Body of pancreas (tissue), 4 donors: ENCODE results near the gene SPHK2. TPM values are rescaled to one million over a fixed set of nuclear protein-coding genes. Genes with fewer than 3 reads are reported as not detected.

Experiments
- ATAC-seq: fragments of 150-250 bp; one replicate; pipeline ENCODE4 v1.9.1; 2016
- DNase-seq, 4 donors: peaks; one replicate each; pipeline ENCODE4 v3.0.0-alpha.2; 2019
- H3K27ac ChIP-seq, 4 donors: fragments of 200-600 bp; sonication (generic); 1 replicate in 3 of 4; 2 replicates in 1 of 4; pipeline versions ENCODE4 v1.5.1 to v1.6.1; 2016 to 2019; ENCODE audit warnings: mild to moderate bottlenecking in 1 of 4, mixed read lengths in 1 of 4, moderate library complexity in 1 of 4
- H3K27me3 ChIP-seq, 2 donors: fragments of 200-600 bp; sonication (generic); one replicate each; pipeline ENCODE4 v1.6.0; 2016; ENCODE audit warnings: mild to moderate bottlenecking in 1 of 2
- H3K36me3 ChIP-seq, 2 donors: fragments of 200-600 bp; sonication (generic); replicated peaks in 1 of 2; 2 replicates each; pipeline ENCODE4 v1.5.1; 2016; ENCODE audit warnings: low read depth in 2 of 2; ENCODE audit not compliant: insufficient read depth in 1 of 2
- H3K4me1 ChIP-seq: fragments of 200-600 bp; sonication (generic); one replicate; pipeline ENCODE4 v1.6.0; 2016
- H3K4me3 ChIP-seq, 2 donors: fragments of 200-600 bp; sonication (generic); 1 replicate in 1 of 2; 2 replicates in 1 of 2; pipeline ENCODE4 v1.5.1; 2016 to 2019
- H3K9me3 ChIP-seq, 3 donors: fragments of 200-600 bp; sonication (generic); 1 replicate in 2 of 3; 2 replicates in 1 of 3; pipeline ENCODE4 v1.5.1; 2016
- CTCF ChIP-seq, 7 experiments: fragments of 450-650 bp in 4 of 7; fragments of 200-600 bp in 3 of 7; sonication (generic) in 3 of 7; IDR thresholded peaks; one replicate each; pipeline ENCODE4 v1.5.1; 2016 to 2019; ENCODE audit warnings: antibody characterized with exemption in 7 of 7
- POLR2A ChIP-seq, 3 donors: fragments of 450-650 bp; IDR thresholded peaks; one replicate each; pipeline ENCODE4 v1.6.1; 2016; ENCODE audit warnings: antibody characterized with exemption in 3 of 3, mild to moderate bottlenecking in 2 of 3
- WGBS, 2 donors: methylation state at CpG; one replicate each; pipeline ENCODE4 v1.1.5; 2017; 5-methylcytosine and 5-hydroxymethylcytosine counted together
- intact Hi-C: fragments of 100-400 bp; cut with DNase I; formaldehyde crosslinking; loops from one replicate; pipeline ENCODE4 v1.15.1; 2023
- total RNA-seq, 2 donors: library from RNA; depleted of rRNA; stranded (reverse); fragments of >200 nt; gene quantifications; one replicate each; pipeline ENCODE4 v1.1.0, GENCODE V29; 2016

The SPHK2 gene
- total RNA-seq, 2 donors from 2014 or later = 8.3 to 37.6 TPM

GRCh38 chr19:48596237-48596636, 23.1 kb upstream of the SPHK2 start:
- no peak overlapping the region for H3K4me3 ChIP-seq
- H3K9me3 ChIP-seq = no peaks in the 10 kb centered on the region
- no peaks in the 10 kb centered on the region for H3K4me1 ChIP-seq
- DNase-seq (no peak), ATAC-seq (no peak)
- H3K27ac ChIP-seq = no peak overlapping the region
- 71% methylated on average over 4 of the region's 4 CpGs; no CpG with 5 or more reads in 1 of the 2 donors for WGBS, 2 donors
- intact Hi-C loops = loop anchor here (10.0 kb wide), 1 partner anchor 281 kb away; no protein-coding TSS in a partner anchor
- H3K27me3 ChIP-seq = no peaks in the 10 kb centered on the region
- H3K36me3 ChIP-seq = no peaks in the 10 kb centered on the region
- TF ChIP-seq CTCF (IDR thresholded peaks at IDR 0.05) (no peak), POLR2A (IDR thresholded peaks at IDR 0.05) (no peak)

- DNase-seq = no peak
- ATAC-seq = no peak
- H3K36me3 ChIP-seq = no peaks in the 10 kb centered on the region
- no peaks in the 10 kb centered on the region for H3K27me3 ChIP-seq
- TF ChIP-seq CTCF (IDR thresholded peaks at IDR 0.05) (no peak), POLR2A (IDR thresholded peaks at IDR 0.05) (no peak)
- H3K4me3 ChIP-seq = no peak overlapping the region
- no peaks in the 10 kb centered on the region for H3K9me3 ChIP-seq
- H3K4me1 ChIP-seq = no peaks in the 10 kb centered on the region
- intact Hi-C loops = loop anchor here (10.0 kb wide), 1 partner anchor 282 kb away; no protein-coding TSS in a partner anchor
- no peak overlapping the region for H3K27ac ChIP-seq
- 68 to 75% methylated on average over 31 to 39 of the region's 39 CpGs for WGBS, 2 donors
Observed at GRCh38 chr19:48596679-48597465, 22.4 kb upstream of the SPHK2 start.

GRCh38 chr19:48598996-48599700, 20.2 kb upstream of the SPHK2 start:
- ATAC-seq (no peak), DNase-seq (no peak)
- H3K4me1 ChIP-seq = no peaks in the 10 kb centered on the region
- H3K27ac ChIP-seq = no peak overlapping the region
- H3K9me3 ChIP-seq = no peaks in the 10 kb centered on the region
- TF ChIP-seq POLR2A (IDR thresholded peaks at IDR 0.05) = no peak
- intact Hi-C loops = loop anchor here (10.0 kb wide), 1 partner anchor 284 kb away; no protein-coding TSS in a partner anchor
- H3K27me3 ChIP-seq = no peaks in the 10 kb centered on the region
- 54 to 56% methylated on average over 14 to 26 of the region's 30 CpGs for WGBS, 2 donors
- no peak overlapping the region for H3K4me3 ChIP-seq
- no peaks in the 10 kb centered on the region for H3K36me3 ChIP-seq

GRCh38 chr19:48600679-48601417, 18.5 kb upstream of the SPHK2 start:
- H3K36me3 ChIP-seq = no peaks in the 10 kb centered on the region
- H3K27ac ChIP-seq = no peak overlapping the region
- no peaks in the 10 kb centered on the region for H3K9me3 ChIP-seq
- no peak for ATAC-seq
- no peaks in the 10 kb centered on the region for H3K4me1 ChIP-seq
- intact Hi-C loops = no loop called here
- no peak for TF ChIP-seq CTCF (IDR thresholded peaks at IDR 0.05)
- WGBS, 2 donors = 74 to 78% methylated on average over 8 to 19 of the region's 21 CpGs
- DNase-seq = no peak
- H3K4me3 ChIP-seq = no peak overlapping the region
- H3K27me3 ChIP-seq = no peaks in the 10 kb centered on the region

GRCh38 chr19:48603001-48603400, 16.3 kb upstream of the SPHK2 start:
- H3K27ac ChIP-seq = no peak overlapping the region
- H3K9me3 ChIP-seq = no peaks in the 10 kb centered on the region
- no peak for DNase-seq
- no peak overlapping the region for H3K4me3 ChIP-seq
- 65 to 76% methylated on average over 7 to 9 of the region's 9 CpGs for WGBS, 2 donors
- no peaks in the 10 kb centered on the region for H3K27me3 ChIP-seq
- ATAC-seq = no peak
- intact Hi-C loops = no loop called here
- TF ChIP-seq CTCF (IDR thresholded peaks at IDR 0.05) (no peak), POLR2A (IDR thresholded peaks at IDR 0.05) (no peak)
- no peaks in the 10 kb centered on the region for H3K4me1 ChIP-seq
- no peaks in the 10 kb centered on the region for H3K36me3 ChIP-seq
